IPS DF 4.7 (cell line): ENCODE results near the gene YIPF2.
"Not testable (repeated sequence)": the region's sequence is repeated elsewhere in the genome, so short reads cannot be mapped to it uniquely, and the experiment has no call there.

Experiments used
- DNase-seq: peaks from one replicate; pipeline ENCODE4 v3.0.0-alpha.2; 2013; ENCODE audit warnings: low spot score; ENCODE audit errors: extremely low read depth

YIPF2 gene

DNA sequence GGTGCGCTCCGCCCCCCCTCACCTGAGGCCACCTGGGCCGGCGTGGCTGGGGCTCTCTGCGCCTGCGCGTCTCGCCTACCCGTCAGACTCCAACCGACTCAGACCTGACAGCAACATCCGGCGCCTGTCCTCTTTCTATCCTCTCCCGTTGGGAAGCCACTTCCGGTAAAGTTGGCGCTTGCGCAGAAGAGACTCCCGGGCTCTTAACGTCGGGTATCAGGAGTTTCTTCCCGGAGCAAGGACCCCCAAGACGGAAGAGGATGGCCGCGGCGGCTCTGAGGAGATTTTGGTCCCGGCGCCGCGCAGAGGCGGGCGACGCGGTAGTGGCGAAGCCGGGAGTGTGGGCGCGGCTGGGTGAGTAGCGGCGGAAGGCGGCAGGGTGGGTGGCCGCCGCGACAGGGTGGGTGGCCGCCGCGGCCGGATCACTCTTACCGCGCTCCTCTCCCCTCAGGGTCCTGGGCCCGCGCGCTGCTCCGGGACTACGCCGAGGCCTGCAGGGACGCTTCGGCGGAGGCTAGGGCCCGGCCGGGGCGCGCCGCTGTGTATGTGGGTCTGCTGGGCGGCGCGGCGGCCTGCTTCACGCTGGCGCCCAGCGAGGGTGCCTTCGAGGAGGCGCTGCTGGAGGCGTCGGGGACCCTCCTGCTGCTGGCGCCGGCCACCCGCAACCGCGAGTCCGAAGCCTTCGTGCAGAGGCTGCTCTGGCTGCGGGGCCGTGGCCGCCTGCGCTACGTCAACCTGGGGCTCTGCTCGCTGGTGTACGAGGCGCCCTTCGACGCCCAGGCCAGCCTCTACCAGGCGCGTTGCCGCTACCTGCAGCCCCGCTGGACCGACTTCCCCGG lies at the start of gene YIPF2, which contains the start of gene TIMM29:
Gene YIPF2 (minus strand): TSS at position 77 of the 839 bp plus-strand sequence. CDS start 229 bp downstream, outside the sequence.
Gene TIMM29 (plus strand): TSS at position 249 of the 839 bp plus-strand sequence. CDS start 12 bp downstream, at position 261.
- peak; percentile 91 for DNase-seq

DNA sequence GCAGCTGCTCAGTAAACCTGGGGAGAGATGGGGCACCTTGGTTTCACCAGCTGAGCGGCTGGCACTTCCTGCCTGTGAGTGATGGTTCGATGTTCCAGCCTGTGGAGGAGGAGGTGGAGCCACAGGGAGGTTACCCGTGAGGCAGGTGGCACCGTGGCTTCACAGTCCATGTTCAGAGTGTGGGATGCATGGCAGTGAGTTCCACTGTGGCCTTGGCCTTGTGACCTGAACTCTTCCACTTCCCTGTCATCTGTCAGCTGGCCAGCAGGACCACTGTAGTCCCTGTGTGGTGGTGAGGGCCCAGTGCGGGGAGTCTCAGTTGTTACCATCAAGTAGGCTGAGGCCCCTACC lies 49.3 kb upstream of the YIPF2 start:
- DNase-seq: no peak

DNA sequence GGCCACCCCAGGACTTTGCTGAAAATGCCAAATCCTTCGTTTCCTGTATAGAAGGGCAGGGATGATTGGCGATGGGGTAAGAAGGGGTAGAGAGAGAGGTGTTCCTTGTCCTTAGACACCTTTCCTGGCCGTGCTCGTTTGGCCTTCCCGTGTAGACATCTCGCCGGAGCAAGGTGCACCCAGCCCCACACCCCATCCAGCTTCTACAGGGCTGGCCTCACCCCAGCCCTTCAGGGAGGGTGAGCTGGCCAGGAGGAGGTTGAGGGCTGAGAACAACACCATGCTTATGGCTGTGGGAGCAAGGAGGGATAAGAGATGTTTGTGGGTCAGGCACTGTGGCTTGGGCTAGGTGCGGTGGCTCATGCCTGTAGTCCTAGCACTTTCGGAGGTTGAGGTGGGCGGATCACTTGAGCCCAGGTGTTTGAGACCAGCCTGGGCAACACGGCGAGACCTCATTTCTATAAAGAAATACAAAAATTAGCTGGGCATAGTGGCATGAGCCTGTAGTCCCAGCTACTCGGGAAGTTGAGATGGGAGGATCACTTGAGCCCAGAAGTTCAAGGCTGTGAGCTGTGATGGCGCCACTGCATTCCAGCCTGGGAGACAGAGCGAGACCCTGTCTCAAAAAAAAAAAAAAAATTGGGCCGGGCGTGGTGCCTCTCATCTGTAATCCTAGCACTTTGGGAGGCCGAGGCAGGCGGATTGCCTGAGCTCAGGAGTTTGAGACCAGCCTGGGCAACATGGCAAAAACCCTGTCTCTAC lies 47.9 kb upstream of the YIPF2 start:
- no peak for DNase-seq

DNA sequence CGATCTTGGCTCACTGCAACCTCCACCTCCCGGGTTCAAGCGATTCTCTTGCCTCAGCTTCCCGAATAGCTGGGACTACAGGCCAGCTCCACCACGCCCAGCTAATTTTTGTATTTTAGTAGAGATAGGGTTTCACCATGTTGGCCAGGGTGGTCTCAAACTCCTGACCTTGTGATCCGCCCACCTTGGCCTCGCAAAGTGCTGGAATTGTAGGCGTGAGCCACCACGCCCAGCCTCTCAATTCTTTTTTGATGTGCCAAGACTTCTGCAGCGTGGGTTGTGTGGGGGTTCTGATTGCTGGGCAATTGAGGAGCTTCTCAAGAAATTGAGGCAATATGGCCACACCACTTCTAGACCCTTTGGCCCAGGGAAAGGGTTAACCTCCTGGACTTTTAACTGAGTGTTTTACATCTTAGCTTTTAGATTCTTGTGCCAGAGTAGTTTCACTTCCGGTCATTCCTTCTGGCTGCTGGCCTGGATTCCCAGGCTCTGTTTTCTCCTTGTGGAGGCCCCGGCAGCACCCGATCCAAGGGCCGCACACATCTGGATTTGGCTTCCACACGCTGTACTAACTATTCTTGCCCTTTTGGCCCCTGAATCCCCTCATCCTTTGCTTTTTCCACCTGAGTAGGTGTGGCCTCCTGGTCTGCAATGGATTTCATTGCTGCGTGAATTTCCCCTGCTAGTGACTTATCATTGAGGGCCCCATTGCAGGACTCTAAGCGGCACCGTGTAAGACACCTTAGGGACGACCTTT lies 47.1 kb upstream of the YIPF2 start:
- no peak for DNase-seq

DNA sequence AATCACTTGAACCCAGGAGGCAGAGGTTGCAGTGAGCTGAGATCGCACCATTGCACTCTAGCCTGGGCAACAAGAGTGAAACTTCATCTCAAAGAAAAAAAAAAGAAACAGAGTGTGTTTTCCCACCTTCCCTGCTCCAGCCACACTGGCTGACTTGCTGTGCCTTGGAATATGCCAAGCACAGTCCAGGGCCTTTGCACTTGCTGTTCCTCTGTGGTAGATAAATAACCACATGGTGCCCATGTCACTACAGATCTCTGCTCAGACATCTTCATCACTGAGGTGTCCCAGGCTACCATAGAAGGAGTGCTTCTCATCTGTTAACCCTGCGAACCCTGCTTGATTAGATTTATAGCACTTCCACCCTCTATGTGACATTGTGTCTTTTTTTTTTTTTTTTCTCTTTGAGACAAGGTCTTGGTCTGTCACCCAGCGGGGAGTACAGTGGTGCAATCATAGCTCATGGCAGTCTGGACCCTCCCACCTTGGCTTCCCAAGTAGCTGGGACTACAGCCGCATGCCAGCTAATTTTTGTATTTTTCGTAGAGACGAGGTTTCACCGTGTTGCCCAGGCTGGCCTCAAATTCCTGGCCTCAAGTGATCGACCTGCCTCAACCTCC lies 42.8 kb upstream of the YIPF2 start:
- no peak for DNase-seq

DNA sequence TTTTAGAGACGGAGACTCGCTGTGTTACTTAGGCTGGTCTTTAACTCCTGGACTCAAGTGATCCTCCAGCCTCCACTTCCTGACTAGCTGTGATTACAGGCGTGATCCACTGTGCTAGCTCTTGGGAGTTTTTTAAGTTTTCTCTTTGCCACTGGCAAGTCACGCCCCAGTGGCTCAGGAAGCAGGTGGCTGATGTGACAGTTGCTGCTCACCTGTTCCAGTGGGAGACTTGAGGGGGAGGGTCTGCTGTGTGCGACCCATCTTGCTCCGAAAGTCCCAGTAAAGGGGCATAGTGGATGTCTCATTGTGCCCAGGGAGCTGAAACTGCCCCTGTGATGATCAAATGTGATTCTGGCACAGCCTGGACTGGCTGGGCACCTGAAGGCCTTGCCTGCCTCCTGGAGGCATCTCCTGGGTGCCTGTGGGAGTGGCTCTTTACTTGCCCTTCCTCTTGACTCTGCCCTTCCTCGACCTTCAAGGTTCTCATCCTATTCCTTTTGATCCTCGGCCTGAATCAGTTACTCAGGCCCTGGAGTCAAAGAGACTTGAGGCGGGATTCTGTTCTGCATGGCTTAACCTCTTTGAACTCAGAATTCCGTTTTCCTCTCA lies 40.2 kb upstream of the YIPF2 start:
- DNase-seq: no peak

DNA sequence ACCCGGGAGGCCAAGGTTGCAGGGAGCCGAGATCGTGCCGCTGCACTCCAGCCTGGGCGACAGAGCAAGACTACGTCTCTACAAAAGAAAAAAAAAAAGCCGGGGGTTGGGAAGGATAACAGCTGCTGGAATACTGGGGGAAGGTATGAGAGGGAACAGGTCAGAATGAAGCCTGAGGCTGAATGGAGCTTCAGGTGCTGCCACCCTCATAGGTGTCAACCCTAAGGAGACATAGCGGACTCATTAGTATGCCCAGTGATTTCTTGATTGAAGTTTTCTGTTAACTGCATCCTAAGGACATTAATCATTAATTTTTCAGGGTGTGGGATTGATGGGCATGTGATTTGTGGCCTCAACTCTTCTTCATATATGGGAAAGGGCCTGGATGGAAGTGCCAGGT lies 38.4 kb upstream of the YIPF2 start:
- no peak for DNase-seq

DNA sequence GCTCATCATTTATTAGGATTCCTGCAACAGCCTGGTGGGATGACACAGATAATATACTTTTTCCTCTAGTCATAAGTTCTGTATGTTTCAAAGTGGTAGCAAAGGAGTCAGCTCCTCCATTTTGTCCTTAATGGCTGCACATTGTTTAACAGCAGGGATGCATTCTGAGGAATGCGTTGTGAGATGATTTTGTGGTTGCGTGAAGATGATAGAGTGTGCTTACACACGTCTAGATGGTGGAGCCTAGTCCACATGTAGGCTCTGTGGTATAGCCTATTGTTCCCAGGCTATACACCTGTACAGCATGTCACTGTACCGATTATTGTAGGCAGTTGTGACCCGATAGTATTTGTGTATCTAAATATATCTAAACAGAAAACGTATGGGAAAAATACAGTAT lies 37.0 kb upstream of the YIPF2 start:
- DNase-seq: no peak

DNA sequence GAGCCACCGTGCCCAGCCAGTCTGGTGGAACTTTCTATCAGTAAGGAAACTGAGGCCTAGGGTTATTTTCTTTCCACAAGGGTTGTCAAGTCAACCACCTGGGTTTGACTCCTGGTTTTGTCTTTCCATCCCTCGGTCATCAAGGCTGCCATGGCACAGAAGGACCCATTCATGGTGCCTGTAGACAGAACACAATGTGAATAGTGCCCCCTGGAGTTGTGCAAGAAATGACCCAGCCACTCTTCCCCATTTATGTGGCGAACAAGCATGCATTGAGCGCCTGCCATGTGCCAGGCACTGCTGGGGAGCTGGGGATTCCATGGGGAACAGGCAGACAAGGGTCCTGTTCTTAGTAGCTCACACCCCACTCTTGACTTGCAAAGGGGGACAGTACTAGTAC lies 36.5 kb upstream of the YIPF2 start:
- DNase-seq: no peak

DNA sequence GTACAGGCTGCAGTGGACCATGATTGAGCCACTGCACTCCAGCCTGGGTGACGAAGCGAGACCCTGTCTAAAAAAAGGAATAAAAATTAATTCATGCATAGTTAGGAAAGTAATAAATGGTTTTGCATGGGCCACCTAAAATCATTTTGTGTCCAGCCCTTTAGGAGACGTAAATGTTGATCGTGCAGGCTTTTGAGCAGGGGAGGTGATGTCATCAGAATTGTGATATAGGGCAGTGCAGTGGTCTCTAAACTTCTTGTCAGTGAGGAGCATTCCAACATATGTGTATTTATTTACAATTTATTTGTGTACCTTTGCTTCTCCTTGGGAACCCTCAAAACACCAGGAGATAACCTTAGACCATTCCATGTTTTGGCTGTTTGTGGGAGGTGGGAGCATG lies 35.4 kb upstream of the YIPF2 start:
- no peak for DNase-seq

DNA sequence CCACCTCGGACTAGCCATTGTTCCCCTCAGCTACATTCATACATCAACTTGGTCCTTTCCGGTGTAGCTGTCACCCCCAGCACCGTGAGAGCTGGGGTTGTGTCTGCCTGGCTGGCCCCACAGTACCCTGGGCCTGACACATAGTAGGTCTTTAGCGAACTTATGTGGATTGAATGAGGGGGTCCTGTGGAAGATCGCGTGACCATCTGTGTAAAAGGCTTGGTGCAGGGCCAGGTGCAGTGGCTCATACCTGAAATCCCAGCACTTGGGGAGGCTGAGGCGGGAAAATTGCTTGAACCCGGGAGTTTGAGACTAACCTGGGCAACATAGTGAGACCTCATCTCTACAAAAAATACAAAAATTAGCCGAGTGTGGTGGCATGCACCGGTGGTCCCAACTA lies 34.4 kb upstream of the YIPF2 start:
- no peak for DNase-seq

DNA sequence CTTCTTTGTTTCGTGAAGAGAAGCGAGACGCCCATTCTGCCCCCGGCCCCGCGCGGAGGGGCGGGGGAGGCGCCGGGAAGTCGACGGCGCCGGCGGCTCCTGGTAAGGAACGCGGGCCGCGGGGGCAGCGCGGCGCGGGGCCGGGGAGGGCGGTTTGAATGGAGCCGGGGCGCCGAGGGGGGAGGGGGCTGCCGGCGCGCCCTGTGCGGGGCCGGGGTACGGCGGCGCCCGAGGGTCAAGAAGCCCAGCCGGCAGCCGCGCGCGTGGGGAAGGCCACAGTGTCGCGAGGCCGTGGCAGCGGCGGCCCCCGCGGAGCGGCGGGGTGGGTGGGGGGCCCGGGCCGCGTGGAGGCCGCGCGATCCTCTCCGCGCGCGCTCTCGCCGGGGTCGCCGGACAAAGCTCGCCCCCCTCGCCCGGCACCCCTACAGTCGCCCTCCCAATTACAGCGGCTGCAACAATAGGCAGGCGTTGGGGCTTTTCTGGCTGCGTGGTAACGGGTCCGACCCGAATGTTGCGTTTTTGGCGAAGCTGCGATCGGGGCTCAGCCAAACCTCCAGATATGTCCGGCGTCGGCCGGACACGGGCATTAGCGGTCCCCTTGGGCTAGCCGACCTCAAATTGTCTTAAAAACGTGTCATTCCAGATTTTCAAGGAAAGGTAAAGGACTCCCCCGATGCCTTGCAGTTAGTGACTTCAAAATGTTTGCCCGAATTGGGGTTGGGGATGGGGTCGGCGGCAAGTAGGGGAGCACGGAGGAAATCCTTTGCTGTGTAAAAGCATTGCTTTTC lies 32.8 kb upstream of the YIPF2 start:
- DNase-seq: no peak

DNA sequence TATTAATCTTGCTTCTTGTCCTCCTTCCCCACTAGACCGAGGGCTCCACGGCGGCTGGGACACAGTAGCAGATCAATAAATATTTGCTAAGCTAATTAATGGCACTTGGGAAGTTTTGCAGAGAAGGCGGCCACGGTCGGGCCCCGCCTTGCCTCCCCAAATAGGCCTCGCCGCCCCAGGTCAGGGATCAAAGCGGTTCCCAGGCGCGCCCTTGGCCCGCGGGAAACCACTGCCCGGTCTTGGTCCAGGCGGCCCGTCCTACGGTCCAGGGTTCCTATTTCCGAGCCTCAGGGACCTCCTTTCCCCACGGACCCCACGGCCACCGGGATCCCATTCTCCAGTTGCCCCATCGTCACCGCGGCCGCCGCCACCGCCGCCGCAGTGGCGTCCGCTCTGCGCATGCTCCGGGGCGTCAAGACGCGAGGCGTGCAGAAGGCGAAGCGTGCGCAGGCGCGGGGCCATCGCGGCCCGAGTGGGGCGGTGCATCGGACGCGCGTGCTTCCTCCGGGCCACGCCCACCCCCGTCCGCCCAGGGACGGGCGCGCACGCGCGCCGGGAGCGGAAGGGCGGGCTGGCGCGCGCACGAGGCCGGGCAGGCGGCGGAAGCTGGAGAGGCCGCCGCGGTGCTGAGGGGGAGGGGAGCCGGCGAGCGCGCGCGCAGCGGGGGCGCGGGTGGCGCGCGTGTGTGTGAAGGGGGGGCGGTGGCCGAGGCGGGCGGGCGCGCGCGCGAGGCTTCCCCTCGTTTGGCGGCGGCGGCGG lies 32.1 kb upstream of the YIPF2 start, which contains the start of gene SMARCA4:
Gene SMARCA4 (plus strand): TSS at position 717 of the 759 bp plus-strand sequence. CDS start 23,122 bp downstream, outside the sequence.
- DNase-seq: peak; percentile 64

DNA sequence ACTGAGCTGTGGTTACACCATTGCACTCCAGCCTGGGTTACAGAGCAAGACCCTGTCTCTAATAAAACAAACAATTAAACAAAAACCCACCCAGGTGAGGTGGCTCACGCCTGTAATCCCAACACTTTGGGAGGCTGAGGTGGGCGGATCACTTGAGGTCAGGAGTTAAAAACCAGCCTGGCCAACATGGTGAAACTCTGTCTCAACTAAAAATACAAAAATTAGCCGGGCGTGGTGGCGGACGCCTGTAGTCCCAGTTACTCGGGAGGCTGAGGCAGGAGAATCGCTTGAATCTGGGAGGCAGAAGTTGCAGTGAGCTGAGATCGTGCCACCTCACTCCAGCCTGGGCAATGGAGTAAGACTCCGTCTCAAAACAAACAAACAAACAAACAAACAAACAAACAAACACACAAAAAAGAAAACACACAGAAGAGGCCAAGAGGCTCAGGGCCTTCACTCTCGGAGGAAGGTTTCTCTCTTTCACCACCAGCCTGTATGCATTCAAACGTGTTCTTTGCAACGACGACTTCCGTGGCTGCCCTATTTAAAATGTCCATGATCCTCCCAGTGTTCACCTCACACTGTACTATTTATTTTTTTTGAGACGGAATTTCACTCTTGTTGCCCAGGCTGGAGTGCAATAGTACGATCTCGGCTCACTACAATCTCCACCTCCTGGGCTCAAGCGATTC lies 31.0 kb upstream of the YIPF2 start:
- DNase-seq: not testable (repeated sequence)

DNA sequence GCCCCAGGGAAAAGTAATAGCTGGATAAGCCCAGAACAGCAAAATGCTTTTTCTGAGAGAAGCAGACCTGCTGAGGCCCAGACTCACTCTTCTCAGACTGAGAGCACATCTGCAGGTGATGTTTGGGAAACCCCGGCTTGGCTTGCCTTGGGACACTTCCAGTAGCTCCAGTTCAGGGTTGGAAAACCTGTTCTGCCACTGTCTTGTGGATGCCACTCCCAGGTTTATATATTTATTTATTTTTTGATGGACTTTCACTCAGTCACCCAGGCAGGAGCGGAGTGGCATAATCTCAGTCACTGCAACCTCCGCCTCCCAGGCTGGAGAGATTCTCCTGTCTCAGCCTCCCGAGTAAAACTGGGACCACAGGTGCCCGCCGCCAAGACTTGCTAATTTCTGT lies 24.4 kb upstream of the YIPF2 start:
- no peak for DNase-seq

DNA sequence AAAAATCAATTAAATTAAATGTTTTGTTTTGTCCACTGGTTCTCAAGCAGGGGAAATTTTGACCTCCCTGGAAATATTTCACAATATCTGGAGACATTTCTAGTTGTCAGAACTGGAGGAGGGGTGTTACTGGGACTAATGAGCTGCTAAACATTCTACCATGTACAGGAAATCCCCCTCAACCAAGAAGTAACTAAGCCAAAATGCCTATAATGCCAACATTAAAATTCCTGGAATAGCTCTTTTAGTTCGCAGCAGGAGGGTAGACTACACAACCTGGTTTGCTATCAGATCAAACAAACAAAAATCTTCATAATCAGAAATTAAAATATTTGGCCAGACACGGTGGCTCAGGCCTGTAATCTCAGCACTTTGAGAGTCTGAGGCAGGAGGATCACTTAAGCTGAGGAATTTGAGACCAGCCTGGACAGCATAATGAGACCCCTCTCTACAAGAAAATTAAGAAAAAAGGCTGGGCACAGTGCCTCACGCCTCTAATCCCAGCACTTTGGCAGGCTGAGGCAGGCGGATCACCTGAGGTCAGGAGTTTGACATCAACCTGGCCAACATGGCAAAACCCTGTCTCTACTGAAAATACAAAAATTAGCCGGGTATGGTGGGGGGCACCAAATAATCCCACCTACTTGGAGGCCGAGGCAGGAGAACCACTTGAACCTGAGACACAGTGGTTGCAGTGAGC lies 18.7 kb upstream of the YIPF2 start:
- DNase-seq: no peak

DNA sequence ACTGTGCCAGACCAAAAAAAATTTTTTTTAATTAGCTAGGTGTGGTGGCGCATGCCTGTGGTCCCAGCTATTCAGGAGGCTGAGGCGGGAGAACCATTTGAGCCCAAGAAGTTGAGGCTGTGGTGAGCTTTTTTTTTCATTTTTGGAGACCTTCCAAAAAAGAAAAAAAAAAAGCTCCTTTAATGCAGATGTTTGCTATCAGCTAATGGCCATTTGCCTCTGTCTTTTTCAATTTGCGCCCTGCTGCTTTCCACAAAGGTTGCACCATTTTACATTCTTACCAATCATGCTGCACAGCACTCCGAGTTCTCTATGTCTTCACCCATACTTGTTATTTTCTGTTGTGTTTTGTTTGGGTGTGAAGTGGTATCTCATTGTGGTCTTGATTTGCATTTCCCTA lies 16.8 kb upstream of the YIPF2 start:
- DNase-seq: no peak

DNA sequence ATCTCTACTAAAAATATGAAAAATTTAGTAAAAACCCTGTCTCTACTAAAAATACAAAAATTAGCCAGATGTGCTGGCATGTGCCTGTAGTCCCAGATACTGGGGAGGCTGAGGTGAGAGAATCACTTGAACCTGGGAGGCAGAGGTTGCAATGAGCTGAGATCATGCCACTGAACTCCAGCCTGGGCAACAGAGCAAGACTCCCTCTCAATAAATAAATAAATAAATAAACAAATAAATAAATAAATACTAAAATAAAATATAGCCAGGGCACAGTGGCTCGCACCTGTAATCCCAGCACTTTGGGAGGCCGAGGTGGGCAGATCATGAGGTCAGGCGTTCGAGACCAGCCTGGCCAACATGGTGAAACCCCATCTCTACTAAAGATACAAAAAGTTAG lies 15.0 kb upstream of the YIPF2 start:
- DNase-seq: not testable (repeated sequence)
